Peyer's patch (tissue), 4 donors: Measurements from ENCODE around the gene HSDL2.

Experiments used
- CTCF ChIP-seq, 6 experiments: fragments of 450-650 bp in 4 of 6; fragments of 200-600 bp in 2 of 6; sonication (generic) in 1 of 6; IDR thresholded peaks; one replicate each; pipeline ENCODE4 v1.5.1; 2017 to 2019; ENCODE audit warnings: antibody characterized with exemption in 6 of 6, mild to moderate bottlenecking in 3 of 6, moderate library complexity in 1 of 6
- POLR2A ChIP-seq, 2 donors: fragments of 450-650 bp; IDR thresholded peaks; one replicate each; pipeline ENCODE4 v1.5.1; 2017; ENCODE audit warnings: antibody characterized with exemption in 2 of 2, mild to moderate bottlenecking in 2 of 2, moderate library complexity in 2 of 2

- TF ChIP-seq CTCF (IDR thresholded peaks at IDR 0.05) (no peak), POLR2A (IDR thresholded peaks at IDR 0.05) (no peak)
Measured at GRCh38 chr9:112433499-112434392, 53.8 kb downstream of the HSDL2 start.
